Esophagus squamous epithelium (tissue), 4 donors: Measurements from ENCODE around the gene CIT.

ENCODE experiments used
- CTCF ChIP-seq, 6 experiments: fragments of 450-650 bp in 4 of 6; fragments of 200-600 bp in 2 of 6; sonication (generic) in 2 of 6; IDR thresholded peaks; one replicate each; pipeline ENCODE4 v1.5.1; 2016 to 2019; ENCODE audit warnings: antibody characterized with exemption in 6 of 6, mild to moderate bottlenecking in 4 of 6, moderate library complexity in 4 of 6
- POLR2A ChIP-seq, 4 donors: fragments of 450-650 bp; IDR thresholded peaks; one replicate each; pipeline ENCODE4 v1.6.1; 2017; ENCODE audit warnings: antibody characterized with exemption in 4 of 4, mild to moderate bottlenecking in 4 of 4, moderate library complexity in 3 of 4

- TF ChIP-seq CTCF (IDR thresholded peaks at IDR 0.05), result no peak
- no peak for TF ChIP-seq POLR2A (IDR thresholded peaks at IDR 0.05)
These were observed 69.7 kb downstream of the CIT start for GRCh38 chr12:119807380-119807779.
